Measurements from ENCODE around the gene GOSR1. TPM values are rescaled to one million over a fixed set of nuclear protein-coding genes. Genes with fewer than 3 reads are reported as not detected.
"Not testable (repeated sequence)": the region's sequence is repeated elsewhere in the genome, so short reads cannot be mapped to it uniquely, and the experiment has no call there.

The GOSR1 gene
- total RNA-seq, 2 donors from 2014 or later: 46.8 to 58.5 TPM

DNA sequence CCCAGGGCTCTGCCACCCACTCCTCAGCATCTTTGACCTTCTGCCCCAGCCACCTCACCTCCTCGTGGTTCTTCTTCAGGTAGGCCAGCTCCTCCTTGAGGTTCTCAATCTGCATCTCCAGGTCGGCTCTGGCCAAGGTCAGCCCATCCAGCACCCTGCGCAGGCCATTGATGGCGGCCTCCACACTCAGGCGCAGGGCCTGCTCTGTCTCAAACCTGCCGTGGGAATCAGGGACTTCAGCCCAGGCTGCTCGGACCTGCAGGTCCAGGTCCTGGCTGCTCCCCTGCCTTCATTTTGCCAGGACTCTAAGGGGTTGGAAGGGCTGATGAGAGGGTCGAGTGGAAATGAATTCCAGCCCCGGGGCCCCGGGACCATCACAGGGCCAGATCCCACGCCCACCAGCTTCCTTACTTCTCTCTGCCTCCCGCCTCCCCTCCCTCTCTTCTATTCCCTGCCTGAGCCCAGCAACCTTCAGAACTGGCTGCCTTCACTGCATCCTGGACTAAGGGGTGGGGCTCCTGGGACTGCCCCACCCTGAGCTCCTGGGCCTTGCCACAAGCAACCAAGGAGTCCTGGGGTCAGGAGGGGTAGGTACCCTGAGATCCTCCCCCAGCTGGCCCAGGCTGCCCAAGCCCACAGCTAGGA lies 92.4 kb downstream of the GOSR1 start:
- ATAC-seq; intact Hi-C loops (cut with DNase I, micrococcal nuclease): not testable (repeated sequence)

GRCh38 chr17:30570191-30570590 lies 93.0 kb downstream of the GOSR1 start:
- DNase-seq (no peak), ATAC-seq (no peak)
- intact Hi-C loops (cut with DNase I, micrococcal nuclease): no loop called here

More for the DNA sequence above, 92.4 kb downstream of the GOSR1 start:
- not testable (repeated sequence) for DNase-seq

- ATAC-seq: no peak
- intact Hi-C loops (cut with DNase I, micrococcal nuclease): no loop called here
Measured at GRCh38 chr17:30570596-30571265, 93.5 kb downstream of the GOSR1 start.

DNA sequence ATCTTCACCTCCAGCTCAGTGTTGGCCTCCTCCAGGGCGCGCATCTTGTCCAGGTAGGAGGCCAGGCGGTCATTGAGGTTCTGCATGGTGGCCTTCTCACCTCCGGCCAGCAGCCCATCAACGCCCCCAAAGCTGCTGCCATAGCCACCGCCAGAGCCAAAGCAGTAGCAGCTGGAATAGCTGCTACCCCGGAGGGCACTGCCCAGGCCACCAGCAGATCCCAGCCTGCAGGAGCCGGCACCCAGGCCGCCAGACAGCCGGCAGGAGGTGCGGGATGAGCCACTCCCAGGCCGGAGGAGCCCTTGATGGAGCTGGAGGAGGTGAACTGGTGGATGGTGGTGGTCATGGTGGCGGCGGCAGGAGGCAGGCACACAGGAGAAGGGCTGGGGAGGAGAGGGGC lies 94.2 kb downstream of the GOSR1 start:
- ATAC-seq; intact Hi-C loops (cut with DNase I, micrococcal nuclease); DNase-seq: not testable (repeated sequence)

More at GRCh38 chr17:30570596-30571265, 93.5 kb downstream of the GOSR1 start:
- no peak for DNase-seq

- DNase-seq (no peak), ATAC-seq (no peak)
- intact Hi-C loops (cut with DNase I, micrococcal nuclease): no loop called here
Measured at GRCh38 chr17:30571921-30572320, 94.7 kb downstream of the GOSR1 start.

GRCh38 chr17:30572651-30573554 lies 95.7 kb downstream of the GOSR1 start:
- DNase-seq; ATAC-seq; intact Hi-C loops (cut with DNase I, micrococcal nuclease): not testable (repeated sequence)

DNA sequence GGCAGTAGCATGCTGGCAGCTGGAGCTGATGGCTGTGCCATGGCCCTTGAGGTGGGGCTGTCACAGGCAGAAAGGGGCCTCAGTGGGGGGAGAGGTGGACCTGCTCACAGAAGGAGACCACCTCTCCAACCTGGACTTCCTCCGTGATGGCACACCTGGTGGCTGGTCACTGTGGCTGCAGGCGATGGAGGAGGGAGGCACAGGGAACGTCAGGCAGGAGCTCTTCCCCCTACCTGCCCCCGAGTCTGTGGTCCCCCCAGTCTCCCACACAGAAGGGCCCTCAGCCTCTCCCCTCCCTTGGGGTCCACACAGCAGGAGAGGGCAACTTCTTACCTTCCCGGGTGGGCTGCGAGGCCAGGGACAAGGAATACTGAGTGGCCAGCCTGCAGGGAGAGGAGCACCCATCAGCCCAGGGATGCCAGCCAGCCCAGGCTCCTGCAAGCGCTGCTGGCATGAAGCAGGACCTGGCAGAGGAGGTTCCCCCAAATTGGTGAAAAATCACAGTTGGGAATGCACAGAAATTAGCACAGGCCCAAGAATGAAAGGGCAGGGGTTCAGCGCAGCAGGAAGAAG lies 96.5 kb downstream of the GOSR1 start:
- intact Hi-C loops (cut with DNase I, micrococcal nuclease): no loop called here
- ATAC-seq (no peak), DNase-seq (no peak)

DNA sequence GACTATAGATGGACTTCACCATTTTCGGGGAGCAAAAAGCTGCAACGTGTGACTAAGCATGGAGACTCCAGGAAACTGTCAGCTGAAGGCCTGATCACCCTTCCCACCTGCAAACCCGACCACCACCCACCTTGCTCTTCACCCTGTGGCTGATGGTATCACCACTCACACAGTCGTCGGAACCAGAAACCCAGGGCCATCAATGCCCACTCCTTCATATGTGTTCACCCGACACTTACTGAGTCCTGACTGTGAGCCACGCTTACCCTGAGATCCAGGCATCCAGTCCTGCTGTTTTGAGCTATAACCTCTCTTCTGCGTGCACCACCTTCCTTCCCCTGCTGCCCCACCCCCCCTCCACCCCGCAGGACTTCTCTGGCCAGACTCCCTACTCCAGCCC lies 97.1 kb downstream of the GOSR1 start:
- ATAC-seq; DNase-seq; intact Hi-C loops (cut with DNase I, micrococcal nuclease): not testable (repeated sequence)

- intact Hi-C loops (cut with DNase I, micrococcal nuclease); DNase-seq; ATAC-seq: not testable (repeated sequence)
Measured at GRCh38 chr17:30574806-30575205, 97.6 kb downstream of the GOSR1 start.

DNA sequence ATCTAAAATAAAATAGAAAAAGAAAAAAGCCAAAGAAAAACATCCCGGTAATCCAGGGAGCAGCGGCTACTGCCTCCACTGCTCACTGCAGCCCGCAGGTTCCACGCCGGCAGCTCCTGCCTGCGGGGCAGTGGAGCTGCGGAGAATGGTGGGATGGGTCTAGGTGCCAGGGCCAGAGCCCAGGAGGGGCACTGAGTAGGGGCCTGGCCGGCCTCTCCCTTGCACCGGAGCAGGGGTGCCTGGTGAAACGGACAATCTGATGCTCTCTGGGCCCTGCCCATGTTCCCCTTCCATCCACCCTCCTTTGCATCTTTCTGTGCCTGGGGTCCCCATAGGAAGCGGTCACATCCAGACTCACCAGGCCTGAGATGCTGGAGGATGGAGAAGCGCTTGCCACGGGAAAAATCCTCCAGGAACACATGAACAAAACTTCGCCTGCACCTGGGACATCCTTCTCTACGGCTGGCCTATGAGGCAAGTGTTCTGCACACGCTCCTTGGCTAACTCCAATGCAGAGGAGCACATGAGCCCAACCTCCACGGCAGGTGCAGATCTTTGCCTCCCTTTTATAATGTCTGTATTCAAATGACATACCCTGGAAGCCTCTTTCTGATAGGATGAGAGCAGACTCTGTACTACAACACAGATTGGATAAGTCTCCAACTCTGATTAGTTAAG lies 98.6 kb downstream of the GOSR1 start:
- ATAC-seq; DNase-seq; intact Hi-C loops (cut with DNase I, micrococcal nuclease): not testable (repeated sequence)

GRCh38 chr17:30576326-30576861 lies 99.2 kb downstream of the GOSR1 start:
- intact Hi-C loops (cut with DNase I, micrococcal nuclease): no loop called here
- DNase-seq: no peak
- no peak for ATAC-seq

Other genes with a start within 250 kb of the GOSR1 start
- 1 to 10 TPM in 1 of 2 donors, under 1 TPM in 1; 0.79 to 1.1 TPM for gene SLC6A4, start 241.7 kb upstream of the GOSR1 start, total RNA-seq
- 10 to 100 TPM; 17.7 to 18.8 TPM for gene BLMH, start 185.5 kb upstream of the GOSR1 start, total RNA-seq
- gene TMIGD1, start 143.4 kb upstream of the GOSR1 start, total RNA-seq: 100 to 1,000 TPM; 125 to 255 TPM
- gene CPD, start 98.5 kb upstream of the GOSR1 start, total RNA-seq: 10 to 100 TPM; 79.8 to 90.8 TPM